HCT116 (cell line): ENCODE results near the gene NF1. TPM values are rescaled to one million over a fixed set of nuclear protein-coding genes. Genes with fewer than 3 reads are reported as not detected.

Experiments
- ATAC-seq: fragments of 200-7000 bp; cut with Tn5 transposase; 2 replicates; pipeline ENCODE4 v1.9.1; 2020; ENCODE audit warnings: mild to moderate bottlenecking, moderate library complexity
- BruUV-seq: library from RNA; stranded (reverse); fragments of 400-500 nt; replicated peaks from 2 replicates; lab custom pipeline; 2021; lab: Mats Ljungman, UMichigan
- CTCF ChIA-PET: fragments of 300-600 bp; sonication (Branson Sonifier 250); formaldehyde crosslinking; loops from one replicate; lab custom pipeline; 2021; ENCODE audit warnings: antibody characterized with exemption; lab: Charles Lee
- POLR2A ChIA-PET: fragments of 300-600, 350-600 bp; sonication (Branson Sonifier 250); formaldehyde crosslinking; loops from one replicate; lab custom pipeline; 2021; ENCODE audit warnings: antibody characterized with exemption; lab: Charles Lee
- RAD21 ChIA-PET, 2 experiments: fragments of 300-600 bp; sonication (Branson Sonifier 250); formaldehyde crosslinking; loops; one replicate each; lab custom pipeline; 2023; ENCODE audit warnings: low total read pairs in 2 of 2; ENCODE audit not compliant: uncharacterized antibody in 2 of 2, unreplicated experiment in 2 of 2, low non-redundant PET in 1 of 2; lab: Charles Lee
- DNase-seq: peaks from one replicate; pipeline ENCODE4 v3.0.0-alpha.2; 2010; ENCODE audit warnings: low read depth, low spot score
- H2AFZ ChIP-seq: fragments of 200-600 bp; shearing (Covaris generic), sonication (generic); 2 replicates; pipeline ENCODE4 v1.6.1; 2017; ENCODE audit warnings: low read depth, mixed run types, mixed read lengths, antibody characterized with exemption, low read length; ENCODE audit not compliant: poor library complexity, severe bottlenecking
- H3K27ac ChIP-seq: 2 replicates; pipeline ENCODE4 v1.5.1; 2012; ENCODE audit warnings: low read depth, low read length
- H3K27me3 ChIP-seq: fragments of 200-600 bp; sonication (generic); 2 replicates; pipeline ENCODE4 v1.6.1; 2016; ENCODE audit warnings: mixed run types, low read length, mixed read lengths; ENCODE audit not compliant: insufficient read depth
- H3K36me3 ChIP-seq, 2 experiments: fragments of 200-500 bp in 1 of 2; fragments of 200-600 bp in 1 of 2; sonication (Bioruptor generic) in 1 of 2; sonication (generic) in 1 of 2; 2 replicates each; pipeline versions ENCODE4 v1.5.1 to v1.6.1; 2014 to 2016; ENCODE audit warnings: low read length in 2 of 2, inconsistent platforms in 1 of 2, mixed read lengths in 1 of 2, mixed run types in 1 of 2; ENCODE audit not compliant: insufficient read depth in 2 of 2, control insufficient read depth in 1 of 2
- H3K4me1 ChIP-seq, 2 experiments: fragments of 200-600 bp in 1 of 2; sonication (generic) in 1 of 2; 2 replicates each; pipeline versions ENCODE4 v1.5.1 to v1.6.1; 2012 to 2017; ENCODE audit warnings: low read length in 2 of 2, inconsistent platforms in 1 of 2, mild to moderate bottlenecking in 1 of 2, mixed read lengths in 1 of 2, mixed run types in 1 of 2, moderate library complexity in 1 of 2; ENCODE audit not compliant: insufficient read depth in 2 of 2, control insufficient read depth in 1 of 2
- H3K4me2 ChIP-seq: fragments of 200-600 bp; sonication (generic); 2 replicates; pipeline ENCODE4 v1.6.1; 2017; ENCODE audit warnings: mixed run types, low read length, mixed read lengths
- H3K4me3 ChIP-seq, 2 experiments: fragments of 200-600 bp in 1 of 2; sonication (generic) in 1 of 2; replicated peaks in 1 of 2; 2 replicates each; pipeline ENCODE4 v1.5.1; 2011 to 2016; ENCODE audit warnings: low read length in 2 of 2, control low read depth in 1 of 2, low read depth in 1 of 2, mild to moderate bottlenecking in 1 of 2, mixed read lengths in 1 of 2, mixed run types in 1 of 2
- H3K79me2 ChIP-seq: fragments of 200-600 bp; sonication (generic); 2 replicates; pipeline ENCODE4 v1.6.1; 2017; ENCODE audit warnings: mild to moderate bottlenecking, mixed run types, low read length, moderate library complexity, mixed read lengths; ENCODE audit not compliant: insufficient read depth
- H3K9ac ChIP-seq: fragments of 200-600 bp; sonication (generic); 2 replicates; pipeline ENCODE4 v1.6.1; 2016; ENCODE audit warnings: low read length, mixed read lengths
- H3K9me2 ChIP-seq: fragments of 200-600 bp; sonication (generic), shearing (Covaris generic); 2 replicates; pipeline ENCODE4 v1.6.1; 2017; ENCODE audit warnings: mixed run types, mild to moderate bottlenecking, moderate library complexity; ENCODE audit not compliant: insufficient read depth
- H3K9me3 ChIP-seq, 2 experiments: fragments of 200-500 bp in 1 of 2; fragments of 200-600 bp in 1 of 2; sonication (Bioruptor generic) in 1 of 2; sonication (generic) in 1 of 2; 2 replicates each; pipeline ENCODE4 v1.6.1; 2014 to 2017; ENCODE audit warnings: low read length in 2 of 2, mixed read lengths in 2 of 2, inconsistent platforms in 1 of 2, low read depth in 1 of 2, mild to moderate bottlenecking in 1 of 2, mixed run types in 1 of 2, moderate library complexity in 1 of 2; ENCODE audit not compliant: control insufficient read depth in 1 of 2, insufficient read depth in 1 of 2
- H4K20me1 ChIP-seq: fragments of 200-600 bp; sonication (generic), shearing (Covaris generic); 2 replicates; pipeline ENCODE4 v1.6.1; 2017; ENCODE audit warnings: mixed run types, mild to moderate bottlenecking, moderate library complexity; ENCODE audit not compliant: insufficient read depth
- CBX3 ChIP-seq: IDR thresholded peaks from 2 replicates; pipeline ENCODE4 v1.6.1; 2012; ENCODE audit warnings: low read depth
- CEBPB ChIP-seq: IDR thresholded peaks from 2 replicates; pipeline ENCODE4 v1.6.1; 2012; ENCODE audit warnings: low read depth
- EGR1 ChIP-seq: IDR thresholded peaks from 2 replicates; pipeline ENCODE4 v1.6.1; 2012; ENCODE audit warnings: low read depth
- ELF1 ChIP-seq: IDR thresholded peaks from 2 replicates; pipeline ENCODE4 v1.6.1; 2012; ENCODE audit warnings: low read depth, borderline replicate concordance
- EZH2 ChIP-seq: fragments of 200-600 bp; sonication (generic); IDR thresholded peaks from 2 replicates; pipeline ENCODE4 v1.6.1; 2017; ENCODE audit warnings: antibody characterized with exemption, mixed run types
- JUND ChIP-seq: IDR thresholded peaks from 2 replicates; pipeline ENCODE4 v1.6.1; 2012
- POLR2AphosphoS5 ChIP-seq: IDR thresholded peaks from 2 replicates; pipeline ENCODE4 v1.6.1; 2011; ENCODE audit warnings: mild to moderate bottlenecking, low read depth, low read length, moderate library complexity
- RAD21 ChIP-seq: IDR thresholded peaks from 2 replicates; pipeline ENCODE4 v1.6.1; 2012; ENCODE audit warnings: low read depth, mild to moderate bottlenecking
- SIN3A ChIP-seq: IDR thresholded peaks from 2 replicates; pipeline ENCODE4 v1.6.1; 2012; ENCODE audit warnings: low read depth
- SP1 ChIP-seq: IDR thresholded peaks from 2 replicates; pipeline ENCODE4 v1.6.1; 2012; ENCODE audit warnings: low read depth
- YY1 ChIP-seq: IDR thresholded peaks from 2 replicates; pipeline ENCODE4 v1.6.1; 2011; ENCODE audit warnings: low read length, low read depth, moderate library complexity, mild to moderate bottlenecking; ENCODE audit not compliant: insufficient replicate concordance; ENCODE audit errors: extremely low read depth
- ZBTB33 ChIP-seq: IDR thresholded peaks from 2 replicates; pipeline ENCODE4 v1.6.1; 2011; ENCODE audit warnings: mild to moderate bottlenecking, low read length, moderate library complexity; ENCODE audit not compliant: insufficient replicate concordance; ENCODE audit errors: extremely low read depth
- intact Hi-C: fragments of 100-400 bp; cut with micrococcal nuclease; formaldehyde crosslinking; loops from 2 replicates; pipeline ENCODE4 v1.10.0; 2022
- total RNA-seq: library from RNA; stranded (reverse); gene quantifications from one replicate; pipeline ENCODE4 v1.2.1, GENCODE V29; 2021; ENCODE audit not compliant: unreplicated experiment
- TF ChIP-seq, protein P1 (sequence below): IDR thresholded peaks from 2 replicates; pipeline ENCODE4 v1.6.1; 2012; ENCODE audit warnings: low read depth
- TF ChIP-seq, protein P2 (sequence below), 3 experiments: fragments of 200-600 bp in 1 of 3; sonication (generic) in 1 of 3; IDR thresholded peaks in 2 of 3; conservative IDR thresholded peaks in 1 of 3; 2 replicates each; pipeline ENCODE4 v1.5.1; 2012 to 2017; ENCODE audit warnings: low read depth in 2 of 3, low read length in 2 of 3, antibody characterized with exemption in 1 of 3, borderline replicate concordance in 1 of 3, control low read depth in 1 of 3, mild to moderate bottlenecking in 1 of 3, mixed read lengths in 1 of 3, mixed run types in 1 of 3, moderate library complexity in 1 of 3; ENCODE audit not compliant: insufficient read depth in 1 of 3

Gene NF1
- total RNA-seq, 1 experiment from 2014 or later: 20.8 TPM

DNA sequence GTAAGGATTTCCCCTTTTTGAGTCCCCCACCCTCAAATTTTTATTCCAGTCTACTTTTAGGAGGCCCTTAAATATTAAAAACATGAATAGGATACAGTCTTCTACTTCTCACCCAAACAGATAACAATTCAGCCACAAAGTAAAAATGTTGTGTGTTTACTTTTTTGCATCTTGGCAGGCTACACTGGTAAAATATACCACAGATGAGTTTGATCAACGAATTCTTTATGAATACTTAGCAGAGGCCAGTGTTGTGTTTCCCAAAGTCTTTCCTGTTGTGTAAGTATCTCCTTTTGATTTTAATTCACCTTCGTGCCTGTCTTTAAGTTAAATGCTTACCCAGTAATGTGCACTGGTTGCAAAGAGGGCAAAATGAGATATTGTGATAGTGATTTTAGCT lies 262.3 kb downstream of the NF1 start:
- ChIA-PET POLR2A (no interaction called here), CTCF (no interaction called here), RAD21 (no interaction called here)

More for the DNA sequence above, 262.3 kb downstream of the NF1 start:
- no TSS peak for BruUV-seq
- no peaks in the 10 kb centered on the region for H3K9me3 ChIP-seq
- no peaks in the 10 kb centered on the region for H3K79me2 ChIP-seq
- no peak overlapping the region for H3K4me2 ChIP-seq
- no peak overlapping the region for H3K27ac ChIP-seq
- no peaks in the 10 kb centered on the region for H4K20me1 ChIP-seq
- no peak overlapping the region for H2AFZ ChIP-seq
- H3K9ac ChIP-seq: no peak overlapping the region
- DNase-seq: no peak
- H3K36me3 ChIP-seq: peaks cover 22 to 23% of the 10 kb centered on the region in 2 experiments
- no peaks in the 10 kb centered on the region for H3K4me1 ChIP-seq
- no peaks in the 10 kb centered on the region for H3K9me2 ChIP-seq
- TF ChIP-seq ZBTB33 (no peak), YY1 (no peak), SP1 (no peak), SIN3A (no peak), EZH2 (no peak), EGR1 (no peak), RAD21 (no peak), CEBPB (no peak), ELF1 (no peak), JUND (no peak), POLR2AphosphoS5 (no peak), CBX3 (no peak)
- TF ChIP-seq, protein P1, sequence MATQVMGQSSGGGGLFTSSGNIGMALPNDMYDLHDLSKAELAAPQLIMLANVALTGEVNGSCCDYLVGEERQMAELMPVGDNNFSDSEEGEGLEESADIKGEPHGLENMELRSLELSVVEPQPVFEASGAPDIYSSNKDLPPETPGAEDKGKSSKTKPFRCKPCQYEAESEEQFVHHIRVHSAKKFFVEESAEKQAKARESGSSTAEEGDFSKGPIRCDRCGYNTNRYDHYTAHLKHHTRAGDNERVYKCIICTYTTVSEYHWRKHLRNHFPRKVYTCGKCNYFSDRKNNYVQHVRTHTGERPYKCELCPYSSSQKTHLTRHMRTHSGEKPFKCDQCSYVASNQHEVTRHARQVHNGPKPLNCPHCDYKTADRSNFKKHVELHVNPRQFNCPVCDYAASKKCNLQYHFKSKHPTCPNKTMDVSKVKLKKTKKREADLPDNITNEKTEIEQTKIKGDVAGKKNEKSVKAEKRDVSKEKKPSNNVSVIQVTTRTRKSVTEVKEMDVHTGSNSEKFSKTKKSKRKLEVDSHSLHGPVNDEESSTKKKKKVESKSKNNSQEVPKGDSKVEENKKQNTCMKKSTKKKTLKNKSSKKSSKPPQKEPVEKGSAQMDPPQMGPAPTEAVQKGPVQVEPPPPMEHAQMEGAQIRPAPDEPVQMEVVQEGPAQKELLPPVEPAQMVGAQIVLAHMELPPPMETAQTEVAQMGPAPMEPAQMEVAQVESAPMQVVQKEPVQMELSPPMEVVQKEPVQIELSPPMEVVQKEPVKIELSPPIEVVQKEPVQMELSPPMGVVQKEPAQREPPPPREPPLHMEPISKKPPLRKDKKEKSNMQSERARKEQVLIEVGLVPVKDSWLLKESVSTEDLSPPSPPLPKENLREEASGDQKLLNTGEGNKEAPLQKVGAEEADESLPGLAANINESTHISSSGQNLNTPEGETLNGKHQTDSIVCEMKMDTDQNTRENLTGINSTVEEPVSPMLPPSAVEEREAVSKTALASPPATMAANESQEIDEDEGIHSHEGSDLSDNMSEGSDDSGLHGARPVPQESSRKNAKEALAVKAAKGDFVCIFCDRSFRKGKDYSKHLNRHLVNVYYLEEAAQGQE: no peak
- TF ChIP-seq, protein P2, sequence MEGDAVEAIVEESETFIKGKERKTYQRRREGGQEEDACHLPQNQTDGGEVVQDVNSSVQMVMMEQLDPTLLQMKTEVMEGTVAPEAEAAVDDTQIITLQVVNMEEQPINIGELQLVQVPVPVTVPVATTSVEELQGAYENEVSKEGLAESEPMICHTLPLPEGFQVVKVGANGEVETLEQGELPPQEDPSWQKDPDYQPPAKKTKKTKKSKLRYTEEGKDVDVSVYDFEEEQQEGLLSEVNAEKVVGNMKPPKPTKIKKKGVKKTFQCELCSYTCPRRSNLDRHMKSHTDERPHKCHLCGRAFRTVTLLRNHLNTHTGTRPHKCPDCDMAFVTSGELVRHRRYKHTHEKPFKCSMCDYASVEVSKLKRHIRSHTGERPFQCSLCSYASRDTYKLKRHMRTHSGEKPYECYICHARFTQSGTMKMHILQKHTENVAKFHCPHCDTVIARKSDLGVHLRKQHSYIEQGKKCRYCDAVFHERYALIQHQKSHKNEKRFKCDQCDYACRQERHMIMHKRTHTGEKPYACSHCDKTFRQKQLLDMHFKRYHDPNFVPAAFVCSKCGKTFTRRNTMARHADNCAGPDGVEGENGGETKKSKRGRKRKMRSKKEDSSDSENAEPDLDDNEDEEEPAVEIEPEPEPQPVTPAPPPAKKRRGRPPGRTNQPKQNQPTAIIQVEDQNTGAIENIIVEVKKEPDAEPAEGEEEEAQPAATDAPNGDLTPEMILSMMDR (IDR thresholded peaks at IDR 0.05 in 2 of 3, conservative IDR thresholded peaks at IDR 0.05 in 1 of 3; ENCODE audit: borderline replicate concordance in 1 of 3, insufficient read depth in 1 of 3, low read depth in 2 of 3, low read length in 2 of 3): no peak
- no peaks in the 10 kb centered on the region for H3K27me3 ChIP-seq
- no peak overlapping the region for H3K4me3 ChIP-seq
- intact Hi-C loops: no loop called here
- no peak for ATAC-seq
